ENCODE data around the gene TCEANC2.

TCEANC2 gene

GRCh38 chr1:54037476-54037875 lies 15.9 kb upstream of the TCEANC2 start:
- Histone ChIP-seq H3K4me3 (ENCODE audit: low read length) (no peak overlapping the region), H3K9ac (ENCODE audit: low read length) (no peak overlapping the region), H3K4me1 (ENCODE audit: low read length) (no peaks in the 10 kb centered on the region), H4K20me1 (ENCODE audit: insufficient read depth, low read length) (no peaks in the 10 kb centered on the region), H3K27me3 (ENCODE audit: low read depth, low read length) (no peaks in the 10 kb centered on the region), H3K79me2 (ENCODE audit: low read length) (no peaks in the 10 kb centered on the region), H3K9me3 (ENCODE audit: insufficient read depth, low read length) (no peaks in the 10 kb centered on the region), H2AFZ (ENCODE audit: low read depth, low read length) (no peak overlapping the region), H3K27ac (ENCODE audit: low read length) (no peak overlapping the region), H3K36me3 (replicated peaks; ENCODE audit: low read depth, low read length) (peaks cover 7% of the 10 kb centered on the region), H3K4me2 (ENCODE audit: low read length) (no peak overlapping the region)
- TF ChIP-seq CTCF (IDR thresholded peaks at IDR 0.05; ENCODE audit: low read depth, low read length) (no peak), EZH2phosphoT487 (IDR thresholded peaks at IDR 0.05; ENCODE audit: low read depth) (no peak)

DNA sequence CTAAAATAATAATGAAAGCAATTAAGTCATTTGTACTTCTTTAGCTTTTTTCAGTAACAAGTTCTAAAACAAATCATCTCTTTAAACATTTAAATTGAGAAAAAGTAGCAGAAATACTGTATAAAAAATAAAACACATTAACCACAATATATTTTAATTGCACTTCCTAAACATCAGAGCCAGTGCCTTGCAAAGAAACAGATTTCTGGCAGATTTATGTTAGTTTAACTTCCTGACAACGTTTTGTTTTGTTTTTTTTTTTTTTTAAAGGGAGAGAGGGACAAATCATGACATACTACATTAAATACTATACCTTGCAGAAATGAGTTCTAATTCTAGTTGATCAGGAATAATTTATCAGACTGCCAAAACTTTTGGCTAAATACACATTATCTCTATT lies 11.6 kb upstream of the TCEANC2 start:
- Histone ChIP-seq H4K20me1 (ENCODE audit: insufficient read depth, low read length) (0 out of 2 replicates have a peak, but pooled peaks cover 2% of the 10 kb centered on the region), H2AFZ (ENCODE audit: low read depth, low read length) (no peak overlapping the region), H3K79me2 (ENCODE audit: low read length) (no peaks in the 10 kb centered on the region; the same call in 1 of the 2 replicates), H3K9me3 (ENCODE audit: insufficient read depth, low read length) (no peaks in the 10 kb centered on the region), H3K27me3 (ENCODE audit: low read depth, low read length) (no peaks in the 10 kb centered on the region), H3K36me3 (replicated peaks; ENCODE audit: low read depth, low read length) (peaks cover 7% of the 10 kb centered on the region), H3K4me3 (ENCODE audit: low read length) (no peak overlapping the region), H3K4me2 (ENCODE audit: low read length) (no peak overlapping the region), H3K27ac (ENCODE audit: low read length) (no peak overlapping the region), H3K9ac (ENCODE audit: low read length) (no peak overlapping the region), H3K4me1 (ENCODE audit: low read length) (no peaks in the 10 kb centered on the region)
- TF ChIP-seq EZH2phosphoT487 (IDR thresholded peaks at IDR 0.05; ENCODE audit: low read depth): no peak
- TF ChIP-seq CTCF (IDR thresholded peaks at IDR 0.05; ENCODE audit: low read depth, low read length): no peak

GRCh38 chr1:54045496-54045895 lies 7.9 kb upstream of the TCEANC2 start:
- Histone ChIP-seq H3K4me1 (ENCODE audit: low read length) (peaks cover 10% of the 10 kb centered on the region), H3K36me3 (replicated peaks; ENCODE audit: low read depth, low read length) (peaks cover 5% of the 10 kb centered on the region), H2AFZ (ENCODE audit: low read depth, low read length) (no peak overlapping the region), H3K79me2 (ENCODE audit: low read length) (peaks cover 14% of the 10 kb centered on the region), H3K9ac (ENCODE audit: low read length) (no peak overlapping the region), H4K20me1 (ENCODE audit: insufficient read depth, low read length) (peaks cover 15% of the 10 kb centered on the region; the same call in 1 of the 2 replicates), H3K27me3 (ENCODE audit: low read depth, low read length) (no peaks in the 10 kb centered on the region), H3K27ac (ENCODE audit: low read length) (no peak overlapping the region), H3K4me3 (ENCODE audit: low read length) (no peak overlapping the region), H3K4me2 (ENCODE audit: low read length) (no peak overlapping the region), H3K9me3 (ENCODE audit: insufficient read depth, low read length) (no peaks in the 10 kb centered on the region)
- TF ChIP-seq EZH2phosphoT487 (IDR thresholded peaks at IDR 0.05; ENCODE audit: low read depth) (no peak), CTCF (IDR thresholded peaks at IDR 0.05; ENCODE audit: low read depth, low read length) (no peak)

GRCh38 chr1:54046671-54047383 lies 6.6 kb upstream of the TCEANC2 start:
- Histone ChIP-seq H3K27ac (ENCODE audit: low read length) (no peak overlapping the region), H3K9me3 (ENCODE audit: insufficient read depth, low read length) (no peaks in the 10 kb centered on the region), H3K36me3 (replicated peaks; ENCODE audit: low read depth, low read length) (no peaks in the 10 kb centered on the region), H2AFZ (ENCODE audit: low read depth, low read length) (no peak overlapping the region), H3K4me2 (ENCODE audit: low read length) (peak overlapping the region; percentile 16), H3K4me3 (ENCODE audit: low read length) (no peak overlapping the region), H3K9ac (ENCODE audit: low read length) (no peak overlapping the region), H3K79me2 (ENCODE audit: low read length) (peaks cover 28% of the 10 kb centered on the region), H3K4me1 (ENCODE audit: low read length) (peaks cover 16% of the 10 kb centered on the region), H4K20me1 (ENCODE audit: insufficient read depth, low read length) (peaks cover 18% of the 10 kb centered on the region; the same call in 1 of the 2 replicates), H3K27me3 (ENCODE audit: low read depth, low read length) (no peaks in the 10 kb centered on the region)
- TF ChIP-seq CTCF (IDR thresholded peaks at IDR 0.05; ENCODE audit: low read depth, low read length): no peak
- TF ChIP-seq EZH2phosphoT487 (IDR thresholded peaks at IDR 0.05; ENCODE audit: low read depth): no peak
